ENCODE results near the gene NALCN.

DNA sequence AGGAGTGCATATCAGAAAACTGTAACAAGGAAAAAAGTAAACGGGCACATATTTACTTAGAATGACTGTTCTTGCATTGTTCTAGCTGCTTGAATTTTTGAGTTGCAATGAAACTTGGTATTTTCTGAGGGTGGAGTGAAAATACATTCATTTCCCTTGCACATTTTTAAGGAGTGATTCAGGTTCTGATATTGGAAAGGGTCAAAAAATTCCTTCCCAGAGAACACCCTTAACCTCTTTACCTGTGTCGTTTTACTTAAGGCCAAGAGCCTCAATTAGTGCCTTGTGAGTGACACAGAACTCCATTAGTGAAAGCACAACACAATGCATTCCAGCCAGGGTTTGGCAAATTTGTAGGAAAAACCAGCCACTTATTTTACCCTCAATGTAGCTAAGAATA, 38.5 kb upstream of the NALCN start:
- TF ChIP-seq, protein P1, sequence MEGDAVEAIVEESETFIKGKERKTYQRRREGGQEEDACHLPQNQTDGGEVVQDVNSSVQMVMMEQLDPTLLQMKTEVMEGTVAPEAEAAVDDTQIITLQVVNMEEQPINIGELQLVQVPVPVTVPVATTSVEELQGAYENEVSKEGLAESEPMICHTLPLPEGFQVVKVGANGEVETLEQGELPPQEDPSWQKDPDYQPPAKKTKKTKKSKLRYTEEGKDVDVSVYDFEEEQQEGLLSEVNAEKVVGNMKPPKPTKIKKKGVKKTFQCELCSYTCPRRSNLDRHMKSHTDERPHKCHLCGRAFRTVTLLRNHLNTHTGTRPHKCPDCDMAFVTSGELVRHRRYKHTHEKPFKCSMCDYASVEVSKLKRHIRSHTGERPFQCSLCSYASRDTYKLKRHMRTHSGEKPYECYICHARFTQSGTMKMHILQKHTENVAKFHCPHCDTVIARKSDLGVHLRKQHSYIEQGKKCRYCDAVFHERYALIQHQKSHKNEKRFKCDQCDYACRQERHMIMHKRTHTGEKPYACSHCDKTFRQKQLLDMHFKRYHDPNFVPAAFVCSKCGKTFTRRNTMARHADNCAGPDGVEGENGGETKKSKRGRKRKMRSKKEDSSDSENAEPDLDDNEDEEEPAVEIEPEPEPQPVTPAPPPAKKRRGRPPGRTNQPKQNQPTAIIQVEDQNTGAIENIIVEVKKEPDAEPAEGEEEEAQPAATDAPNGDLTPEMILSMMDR (IDR thresholded peaks at IDR 0.05; ENCODE audit: low read depth, low read length): no peak
- TF ChIP-seq EZH2phosphoT487 (IDR thresholded peaks at IDR 0.05; ENCODE audit: low read depth): no peak

Data from OCI-LY3 (cell line).